NCI-H1048 (cell line): ENCODE data around the gene TMEM14B.
A peak's percentile ranks its signal among the peaks of the same experiment; 100 is the strongest.
"Not testable (repeated sequence)": the region's sequence is repeated elsewhere in the genome, so short reads cannot be mapped to it uniquely, and the experiment has no call there.

Experiments used
- DNase-seq: peaks from one replicate; lab custom pipeline; 2025; lab: John Stamatoyannopoulos, UW

TMEM14B gene

DNA sequence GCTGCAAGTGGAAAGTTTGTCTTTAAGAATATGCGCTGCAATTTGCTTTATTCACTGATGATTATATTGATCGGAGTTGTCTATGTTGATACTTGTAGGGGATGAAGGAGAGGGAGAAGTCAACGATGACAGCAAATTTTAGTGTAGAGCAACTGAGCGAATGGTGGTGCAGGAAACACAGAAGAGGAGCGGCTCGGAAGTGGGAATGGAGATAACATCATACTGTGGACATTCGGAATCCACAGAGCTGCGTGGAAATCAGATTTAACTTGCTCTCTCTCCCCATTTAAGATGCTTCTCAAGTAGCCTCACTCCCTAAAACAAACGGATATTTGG, 722 bp upstream of the TMEM14B start:
- no peak for DNase-seq

DNA sequence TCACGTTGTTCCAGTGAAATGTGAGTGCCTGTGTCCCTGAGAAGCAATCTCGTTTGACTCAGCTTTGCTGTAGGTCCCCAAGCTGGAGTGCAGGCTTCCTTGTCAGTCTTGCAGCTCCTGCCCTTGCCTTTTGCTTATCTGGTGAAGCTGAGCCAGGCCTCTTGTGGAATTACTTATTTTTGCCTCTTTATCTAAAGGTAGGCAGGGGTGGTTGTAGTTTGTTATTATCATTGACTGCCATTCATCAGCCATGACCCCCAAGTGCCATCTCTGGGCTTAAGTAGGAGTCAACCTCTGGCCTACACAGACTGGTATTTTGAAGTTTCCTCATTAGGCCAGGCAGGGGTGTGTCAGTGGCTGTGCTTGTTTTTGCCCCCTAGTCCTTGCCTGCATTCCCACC, 2.1 kb downstream of the TMEM14B start:
- DNase-seq, result no peak

DNA sequence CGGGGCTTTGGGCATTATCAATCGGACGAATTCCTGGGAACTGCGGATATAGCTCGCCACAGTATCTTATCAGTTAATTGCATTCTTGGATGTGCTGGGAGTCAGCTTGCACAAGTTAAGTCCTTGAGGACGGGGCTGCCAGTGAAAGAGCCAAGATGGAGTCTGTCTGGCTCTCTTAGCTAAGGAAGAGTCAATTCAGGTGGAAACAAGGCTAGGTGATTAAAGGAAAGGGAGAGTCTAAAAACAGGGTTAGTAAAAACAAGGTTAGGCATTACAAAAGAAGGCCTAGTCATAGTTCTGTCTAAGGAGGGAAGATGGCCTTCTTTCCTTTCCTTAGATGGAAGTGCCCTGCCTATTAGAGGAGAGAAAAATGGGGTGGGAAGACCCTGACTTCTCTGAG, 3.0 kb downstream of the TMEM14B start:
- not testable (repeated sequence) for DNase-seq

DNA sequence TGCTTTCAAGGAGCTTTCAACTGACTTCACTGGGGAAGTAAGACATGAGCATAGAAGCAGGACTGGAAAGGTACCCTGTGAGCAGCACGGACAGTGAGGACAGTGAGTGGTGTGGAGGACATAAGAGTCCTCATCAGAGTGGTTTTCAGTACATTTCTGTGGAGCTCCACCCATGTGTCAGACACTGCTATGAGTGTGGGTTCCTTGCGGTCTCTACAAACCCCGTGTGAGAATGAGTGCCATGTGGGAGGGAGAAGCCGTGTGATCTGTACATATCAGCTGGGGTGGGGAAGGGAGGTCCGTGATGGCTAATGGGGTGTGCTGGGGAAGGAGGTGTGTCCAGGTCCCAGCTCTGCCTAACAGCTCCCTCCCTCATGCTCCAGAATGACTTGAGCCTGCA, 4.2 kb downstream of the TMEM14B start:
- DNase-seq, result not testable (repeated sequence)

DNA sequence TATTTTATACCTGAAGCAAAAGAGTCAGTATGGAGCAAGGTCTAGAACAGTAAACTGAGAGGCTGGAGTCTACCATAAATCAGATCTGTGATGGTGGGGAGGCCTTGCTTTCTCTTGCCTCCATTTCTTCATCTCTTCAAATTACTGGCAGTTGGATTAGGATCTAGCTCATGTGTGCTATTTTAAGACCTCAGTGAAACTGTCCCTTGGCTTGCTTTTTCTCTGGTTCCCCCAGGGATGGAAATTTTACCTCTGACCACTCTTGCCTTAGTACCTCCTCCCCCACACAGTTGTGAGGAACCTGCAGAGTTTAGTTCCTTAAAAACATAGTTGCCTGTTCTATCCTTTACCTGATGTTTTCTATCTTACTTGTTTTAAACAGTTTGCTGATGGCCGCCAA, 8.5 kb downstream of the TMEM14B start:
- no peak for DNase-seq

DNA sequence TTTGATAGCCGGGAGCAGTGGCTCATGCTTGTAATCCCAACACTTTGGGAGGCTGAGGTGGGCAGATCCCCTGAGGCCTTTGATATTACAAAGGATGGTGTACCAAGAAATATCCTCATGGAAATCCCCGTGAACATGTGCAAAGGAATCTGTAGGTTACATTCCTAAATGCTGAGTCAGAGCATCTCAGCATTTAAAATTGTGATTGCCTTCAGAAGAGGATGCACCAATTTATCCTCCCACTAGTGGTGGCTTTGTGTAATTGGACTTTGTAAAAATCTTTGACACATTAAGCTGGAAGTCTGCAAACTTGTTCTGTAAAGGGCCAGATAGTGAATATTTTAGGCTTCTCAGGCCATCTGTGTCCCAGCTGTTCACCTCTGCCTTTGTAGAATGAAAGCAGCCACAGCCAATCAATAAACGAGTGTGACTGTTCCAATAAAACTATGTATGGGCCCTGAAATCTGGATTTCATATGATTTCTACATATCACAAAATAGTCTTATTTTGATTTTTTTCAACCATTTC, 11.8 kb downstream of the TMEM14B start:
- DNase-seq, result peak; percentile 57

DNA sequence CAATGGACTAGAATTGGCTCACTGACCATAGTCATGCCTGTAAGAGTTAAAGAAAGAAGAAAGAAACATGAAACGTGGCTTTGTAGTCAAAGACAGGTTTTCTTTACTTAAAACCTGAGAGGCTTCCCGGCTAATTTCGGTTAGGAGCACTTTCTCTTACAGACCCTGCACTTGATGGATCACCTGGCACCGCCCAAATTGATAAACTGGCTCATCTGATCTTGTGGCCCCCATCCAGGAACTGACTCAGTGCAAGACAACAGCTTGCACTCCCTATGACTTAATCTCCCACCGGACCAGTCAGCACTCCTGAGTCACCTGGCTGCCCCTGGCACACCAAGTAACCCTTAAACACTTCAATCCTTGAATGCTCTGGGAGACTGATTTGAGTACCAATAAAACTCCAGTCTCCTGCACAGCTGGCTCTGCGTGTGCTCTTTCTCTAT, 12.3 kb downstream of the TMEM14B start:
- DNase-seq, result no peak

DNA sequence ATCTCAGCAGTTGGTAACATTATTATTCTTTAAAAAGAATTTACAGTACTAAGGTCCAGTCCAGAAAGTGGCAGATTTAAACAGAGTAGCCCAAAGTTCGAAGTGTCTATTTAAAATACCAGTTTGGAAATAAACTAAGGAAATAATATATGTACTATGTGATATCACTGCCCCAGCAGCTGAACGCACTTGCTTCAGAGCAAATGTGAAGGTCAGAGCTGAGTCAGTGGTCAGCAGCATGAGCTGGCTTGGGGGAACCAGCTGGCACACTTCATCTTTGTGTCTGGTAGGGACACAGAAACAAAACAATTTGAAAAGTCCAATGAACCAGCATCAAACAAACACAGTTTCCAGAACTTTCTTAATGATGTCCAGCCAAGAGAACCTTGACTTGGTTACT, 15.4 kb downstream of the TMEM14B start:
- DNase-seq, result no peak

DNA sequence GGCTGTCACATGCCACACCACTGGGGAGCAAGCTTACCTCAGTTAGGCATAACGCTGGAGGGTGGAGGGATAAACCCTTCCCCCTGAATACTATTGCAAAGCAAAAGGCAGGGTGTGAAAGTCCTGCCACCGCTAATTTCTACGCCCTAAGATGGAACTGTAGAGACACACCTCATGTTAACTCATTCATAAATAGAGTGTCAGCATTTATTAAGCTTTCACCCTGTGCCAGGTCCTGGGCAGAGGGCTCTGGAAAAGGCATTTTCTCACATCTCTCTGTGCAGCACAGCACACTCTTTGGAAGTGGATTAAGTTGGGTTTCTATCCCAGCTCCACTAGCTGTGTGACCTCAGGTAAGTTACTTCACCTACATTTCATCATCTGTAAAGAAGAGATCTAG, 21.8 kb downstream of the TMEM14B start:
- no peak for DNase-seq

DNA sequence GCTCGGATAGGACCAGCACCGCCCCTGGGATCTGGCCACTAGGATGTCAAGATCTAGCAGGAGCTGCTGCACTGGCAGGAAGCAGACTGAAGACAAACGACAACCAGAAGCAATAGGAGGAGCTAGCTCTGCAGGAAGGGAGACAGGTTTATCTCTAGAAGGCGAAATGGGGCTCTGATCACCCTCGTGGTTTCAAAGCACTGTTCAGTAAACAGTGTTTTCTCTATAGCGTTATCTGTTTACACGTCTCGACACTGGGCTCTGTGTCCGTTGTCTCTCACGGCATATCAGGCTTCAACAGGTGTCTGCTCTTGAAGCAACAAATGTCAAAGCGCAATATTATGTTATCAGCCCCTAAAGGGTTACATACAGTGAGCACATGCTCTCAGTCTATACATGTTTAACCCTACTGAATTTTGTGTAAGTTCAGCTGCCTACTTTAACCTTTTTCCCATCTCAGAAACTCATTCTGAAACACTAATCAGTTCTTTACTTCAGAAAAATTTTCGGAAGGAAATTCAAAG, 23.8 kb downstream of the TMEM14B start:
- DNase-seq, result no peak

DNA sequence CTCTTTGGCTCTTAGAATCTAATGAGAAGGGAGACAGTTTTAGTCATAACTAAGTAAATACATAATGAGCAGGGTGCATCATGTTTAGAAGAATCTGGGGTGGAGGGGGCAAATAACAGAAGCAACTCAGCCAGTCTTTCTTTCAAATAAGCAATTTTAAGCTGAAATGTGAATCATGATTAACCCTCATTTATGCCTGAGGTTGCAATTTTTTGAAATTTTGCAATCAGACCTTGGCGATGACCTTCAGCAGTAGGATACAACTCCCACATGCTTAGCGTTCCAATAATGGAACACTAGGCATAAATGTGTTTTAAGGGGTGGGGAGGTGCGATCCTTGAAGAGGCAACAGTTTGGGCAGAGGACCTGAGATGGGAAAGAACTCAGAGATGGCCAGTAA, 30.6 kb downstream of the TMEM14B start:
- DNase-seq, result no peak

DNA sequence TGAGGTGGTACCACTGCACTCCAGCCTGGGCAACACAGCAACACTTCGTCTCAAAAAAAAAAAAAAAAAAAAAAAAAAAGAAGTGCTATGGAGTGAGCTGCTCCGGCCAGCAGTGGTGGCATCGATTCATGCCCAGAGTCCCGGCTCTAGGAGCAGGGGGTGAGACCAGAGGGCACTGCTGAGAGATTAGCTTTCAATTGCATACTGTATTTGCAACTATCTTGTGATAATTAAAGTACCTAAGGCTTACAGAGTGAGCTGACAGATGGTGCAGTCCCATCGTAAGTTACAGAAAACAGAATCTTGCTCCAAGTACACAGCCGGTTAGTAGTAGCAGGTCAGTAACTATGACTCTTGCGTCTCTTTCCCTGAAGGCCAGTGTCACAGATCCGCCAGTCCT, 31.5 kb downstream of the TMEM14B start:
- no peak for DNase-seq

DNA sequence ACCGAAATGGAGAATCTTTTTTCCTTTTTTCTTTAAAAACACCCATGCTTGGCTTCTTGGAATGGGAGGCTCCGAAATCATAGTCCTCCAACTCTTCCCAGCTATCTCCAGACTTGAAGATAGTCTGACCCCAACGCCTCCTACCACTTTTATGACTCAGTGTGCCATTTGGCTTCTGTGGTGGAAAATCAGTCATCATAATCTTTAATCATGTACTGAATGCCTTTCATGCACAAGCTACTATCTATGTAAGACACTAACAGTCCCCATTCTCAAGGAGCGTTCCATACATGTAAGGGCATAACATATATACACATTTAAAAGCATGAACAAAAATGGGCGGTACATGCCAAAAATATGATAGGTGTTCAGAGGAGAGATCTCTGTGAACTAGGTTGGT, 44.1 kb downstream of the TMEM14B start:
- DNase-seq, result no peak

DNA sequence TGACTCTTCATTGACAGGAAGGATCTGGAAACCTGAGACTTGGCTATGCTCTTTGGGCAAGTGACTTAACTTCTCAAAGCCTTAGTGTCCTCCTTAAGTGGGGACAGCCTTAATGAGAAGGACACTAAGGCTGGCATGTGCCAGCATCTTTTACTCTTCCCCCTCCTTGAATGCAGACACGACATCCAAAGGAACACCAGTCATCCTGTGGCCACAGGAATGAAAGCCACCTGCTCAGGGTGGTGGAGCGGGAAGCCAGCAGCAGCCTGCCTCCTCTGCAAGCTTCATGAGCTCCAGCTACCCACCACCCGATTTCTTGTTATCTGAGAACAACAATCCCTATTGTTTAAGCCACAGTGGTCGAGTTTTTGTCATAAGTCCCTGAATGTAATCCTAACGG, 44.5 kb downstream of the TMEM14B start:
- no peak for DNase-seq

DNA sequence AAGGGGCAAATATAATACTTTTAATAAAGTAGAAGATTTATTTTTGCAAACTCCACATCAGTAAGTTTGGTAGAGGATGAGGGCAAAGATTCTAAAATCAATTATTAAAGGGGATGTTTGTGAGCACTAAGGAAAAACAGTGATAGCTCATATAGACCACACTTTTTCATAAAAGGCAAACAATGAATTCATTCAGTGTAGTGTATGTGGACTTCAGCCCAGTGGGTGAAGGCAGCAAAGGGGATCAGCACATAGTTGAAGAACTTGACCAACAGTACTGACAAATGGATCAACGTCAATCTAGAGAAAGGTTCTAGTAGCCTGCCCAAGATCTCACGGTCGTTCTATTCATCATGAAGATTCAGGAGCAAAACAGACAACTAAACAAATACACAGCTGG, 45.4 kb downstream of the TMEM14B start:
- no peak for DNase-seq

DNA sequence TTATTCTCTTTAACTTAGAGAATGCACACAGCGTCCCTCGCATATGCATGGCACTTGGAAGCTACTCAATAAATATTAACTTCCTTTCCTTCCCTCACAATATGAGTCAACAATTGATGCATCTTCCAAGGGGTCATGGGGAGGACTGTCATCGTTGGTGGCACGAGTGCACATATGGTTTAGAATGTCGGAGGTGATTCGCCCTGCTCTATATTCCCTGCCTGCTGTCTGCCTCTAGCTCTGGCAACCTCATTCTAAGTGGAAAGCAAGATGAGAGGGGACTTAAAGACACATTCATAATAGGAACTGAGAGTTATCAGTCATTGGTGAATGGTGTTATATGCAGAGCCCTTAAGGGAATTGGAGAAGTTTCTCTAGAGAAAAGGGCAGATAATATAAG, 46.1 kb downstream of the TMEM14B start:
- DNase-seq, result no peak

DNA sequence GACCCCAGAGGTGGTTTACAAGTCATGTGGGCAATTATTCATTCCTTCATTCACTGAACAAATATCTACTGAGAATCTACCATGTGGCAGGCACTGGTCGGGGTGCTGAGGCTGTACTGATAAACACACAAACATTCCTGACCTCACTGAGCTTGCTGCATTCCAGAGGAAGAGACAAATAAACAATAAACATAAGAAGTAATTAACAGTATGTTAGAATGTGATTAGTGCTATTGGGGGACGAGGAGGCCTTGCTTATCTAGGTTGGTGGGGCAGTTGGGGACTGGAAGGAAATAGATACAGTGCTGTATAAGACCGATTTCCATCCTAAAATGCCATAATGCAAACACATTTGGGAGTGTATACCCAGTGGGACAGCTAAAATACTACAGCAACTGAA, 46.6 kb downstream of the TMEM14B start:
- no peak for DNase-seq

DNA sequence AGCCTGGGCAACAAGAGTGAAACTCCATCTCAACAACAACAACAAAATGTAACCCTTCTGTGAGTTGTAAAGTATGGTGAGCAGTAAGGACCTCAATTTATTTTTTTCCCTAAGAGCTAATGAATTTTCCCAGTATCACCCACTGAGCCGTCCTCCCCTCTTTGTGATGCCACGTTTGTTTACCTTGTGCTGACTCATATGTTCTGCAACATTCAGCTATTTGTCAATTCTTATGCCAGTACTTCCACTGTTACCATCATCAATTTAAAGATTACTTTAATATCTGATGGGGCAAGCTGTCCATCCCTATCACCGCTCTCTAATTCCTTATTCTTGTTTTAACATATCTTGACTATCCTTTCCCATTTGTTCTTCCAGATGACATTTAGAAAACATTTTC, 53.2 kb downstream of the TMEM14B start:
- DNase-seq, result no peak

DNA sequence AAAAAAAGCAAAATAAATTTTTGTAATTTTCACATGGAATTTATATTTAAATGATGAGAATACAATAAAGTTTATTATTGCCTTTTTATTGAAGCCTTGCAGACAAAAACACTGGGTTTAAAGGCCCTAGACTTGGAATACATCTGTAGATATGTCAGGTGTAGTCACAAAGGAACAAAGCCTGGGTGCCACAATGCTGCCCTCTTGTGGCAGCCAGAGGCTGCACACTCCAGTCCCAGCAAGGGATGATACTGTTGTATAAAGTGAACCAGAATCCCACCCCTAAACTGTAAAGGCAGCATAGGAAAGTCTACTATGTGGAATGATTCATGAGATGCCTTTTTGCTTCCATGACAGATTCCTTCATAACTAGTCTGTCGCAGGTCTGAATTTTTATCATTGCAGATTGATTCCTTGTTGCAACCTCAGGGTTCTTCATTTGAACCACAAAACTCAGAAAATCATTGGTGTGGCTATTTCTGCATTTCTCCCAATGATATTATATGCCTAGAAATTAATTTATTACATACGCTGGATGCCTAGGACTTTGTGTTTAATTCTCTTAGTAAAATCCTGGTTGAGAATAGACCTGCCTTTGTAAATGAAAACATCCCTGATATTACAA, 53.7 kb downstream of the TMEM14B start:
- no peak for DNase-seq
